ENCODE results near the gene CSNK1G2. TPM values are rescaled to one million over a fixed set of nuclear protein-coding genes. Genes with fewer than 3 reads are reported as not detected.

Gene CSNK1G2
- total RNA-seq, 1 experiment from 2014 or later, result 126 TPM

- ATAC-seq, result no peak
- CTCF ChIA-PET, result interaction anchor here (1.1 to 1.6 kb wide), 2 partner anchors 11 to 61 kb away, joined by 4 to 5 read pairs; no protein-coding TSS in a partner anchor
- H3K36me3 Mint-ChIP-seq, result peaks cover 26% of the 10 kb centered on the region
- TF ChIP-seq TEAD1 (CRISPR knock-in tag; IDR thresholded peaks at IDR 0.05) (no peak), NFATC4 (CRISPR knock-in tag; IDR thresholded peaks at IDR 0.05) (no peak), ZNF423 (CRISPR knock-in tag; IDR thresholded peaks at IDR 0.05) (no peak), FOXP1 (CRISPR knock-in tag; IDR thresholded peaks at IDR 0.05; ENCODE audit: borderline replicate concordance) (no peak), TEAD4 (CRISPR knock-in tag; IDR thresholded peaks at IDR 0.05) (no peak), SMAD3 (CRISPR knock-in tag; IDR thresholded peaks at IDR 0.05; ENCODE audit: borderline replicate concordance) (no peak), ERG (CRISPR knock-in tag; IDR thresholded peaks at IDR 0.05) (no peak), HMGA2 (CRISPR knock-in tag; IDR thresholded peaks at IDR 0.05) (no peak), ZNF671 (CRISPR knock-in tag; IDR thresholded peaks at IDR 0.05) (no peak)
- TF ChIP-seq, protein P1, sequence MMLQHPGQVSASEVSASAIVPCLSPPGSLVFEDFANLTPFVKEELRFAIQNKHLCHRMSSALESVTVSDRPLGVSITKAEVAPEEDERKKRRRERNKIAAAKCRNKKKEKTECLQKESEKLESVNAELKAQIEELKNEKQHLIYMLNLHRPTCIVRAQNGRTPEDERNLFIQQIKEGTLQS (CRISPR knock-in tag; conservative IDR thresholded peaks at IDR 0.05), result no peak
- TF ChIP-seq, protein P2, sequence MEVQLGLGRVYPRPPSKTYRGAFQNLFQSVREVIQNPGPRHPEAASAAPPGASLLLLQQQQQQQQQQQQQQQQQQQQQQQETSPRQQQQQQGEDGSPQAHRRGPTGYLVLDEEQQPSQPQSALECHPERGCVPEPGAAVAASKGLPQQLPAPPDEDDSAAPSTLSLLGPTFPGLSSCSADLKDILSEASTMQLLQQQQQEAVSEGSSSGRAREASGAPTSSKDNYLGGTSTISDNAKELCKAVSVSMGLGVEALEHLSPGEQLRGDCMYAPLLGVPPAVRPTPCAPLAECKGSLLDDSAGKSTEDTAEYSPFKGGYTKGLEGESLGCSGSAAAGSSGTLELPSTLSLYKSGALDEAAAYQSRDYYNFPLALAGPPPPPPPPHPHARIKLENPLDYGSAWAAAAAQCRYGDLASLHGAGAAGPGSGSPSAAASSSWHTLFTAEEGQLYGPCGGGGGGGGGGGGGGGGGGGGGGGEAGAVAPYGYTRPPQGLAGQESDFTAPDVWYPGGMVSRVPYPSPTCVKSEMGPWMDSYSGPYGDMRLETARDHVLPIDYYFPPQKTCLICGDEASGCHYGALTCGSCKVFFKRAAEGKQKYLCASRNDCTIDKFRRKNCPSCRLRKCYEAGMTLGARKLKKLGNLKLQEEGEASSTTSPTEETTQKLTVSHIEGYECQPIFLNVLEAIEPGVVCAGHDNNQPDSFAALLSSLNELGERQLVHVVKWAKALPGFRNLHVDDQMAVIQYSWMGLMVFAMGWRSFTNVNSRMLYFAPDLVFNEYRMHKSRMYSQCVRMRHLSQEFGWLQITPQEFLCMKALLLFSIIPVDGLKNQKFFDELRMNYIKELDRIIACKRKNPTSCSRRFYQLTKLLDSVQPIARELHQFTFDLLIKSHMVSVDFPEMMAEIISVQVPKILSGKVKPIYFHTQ (CRISPR knock-in tag; IDR thresholded peaks at IDR 0.05), result no peak
- POLR2A ChIA-PET, result interaction anchor here (0.5 kb wide), 1 partner anchor 155 kb away, joined by 3 read pairs; no protein-coding TSS in a partner anchor
- H3K4me1 Mint-ChIP-seq, result 0 out of 2 replicates have a peak, but pooled peaks cover 4% of the 10 kb centered on the region
- peaks cover 5% of the 10 kb centered on the region for H3K27me3 Mint-ChIP-seq (ENCODE audit: low read depth)
- no peak overlapping the region for H3K27ac Mint-ChIP-seq
- DNase-seq (ENCODE audit: low spot score), result no peak
- peaks cover 5% of the 10 kb centered on the region for H3K9me3 Mint-ChIP-seq
- H3K4me3 Mint-ChIP-seq, result no peak overlapping the region
Measured at GRCh38 chr19:1991018-1991913, 50.3 kb downstream of the CSNK1G2 start.

- Mint-ChIP-seq H3K4me1 (0 out of 2 replicates have a peak, but pooled peaks cover 4% of the 10 kb centered on the region), H3K36me3 (peaks cover 33% of the 10 kb centered on the region), H3K27me3 (ENCODE audit: low read depth) (peaks cover 9% of the 10 kb centered on the region), H3K4me3 (no peak overlapping the region), H3K9me3 (peaks cover 5% of the 10 kb centered on the region), H3K27ac (no peak overlapping the region)
- ChIA-PET CTCF (no interaction called here), POLR2A (interaction anchor here (0.5 kb wide), 1 partner anchor 27 kb away, joined by 4 read pairs; no protein-coding TSS in a partner anchor)
- ATAC-seq, result peak; percentile 77
- DNase-seq (ENCODE audit: low spot score), result peak; percentile 71
- no peak for TF ChIP-seq ESRRA (CRISPR knock-in tag; IDR thresholded peaks at IDR 0.05; ENCODE audit: borderline replicate concordance)
- TF ChIP-seq PRDM15 (CRISPR knock-in tag; IDR thresholded peaks at IDR 0.05), result no peak
- no peak for TF ChIP-seq TCF7 (CRISPR knock-in tag; IDR thresholded peaks at IDR 0.05; ENCODE audit: low read depth)
- TF ChIP-seq, protein P3, sequence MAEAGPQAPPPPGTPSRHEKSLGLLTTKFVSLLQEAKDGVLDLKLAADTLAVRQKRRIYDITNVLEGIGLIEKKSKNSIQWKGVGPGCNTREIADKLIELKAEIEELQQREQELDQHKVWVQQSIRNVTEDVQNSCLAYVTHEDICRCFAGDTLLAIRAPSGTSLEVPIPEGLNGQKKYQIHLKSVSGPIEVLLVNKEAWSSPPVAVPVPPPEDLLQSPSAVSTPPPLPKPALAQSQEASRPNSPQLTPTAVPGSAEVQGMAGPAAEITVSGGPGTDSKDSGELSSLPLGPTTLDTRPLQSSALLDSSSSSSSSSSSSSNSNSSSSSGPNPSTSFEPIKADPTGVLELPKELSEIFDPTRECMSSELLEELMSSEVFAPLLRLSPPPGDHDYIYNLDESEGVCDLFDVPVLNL (CRISPR knock-in tag; IDR thresholded peaks at IDR 0.05; ENCODE audit: borderline replicate concordance, low read depth), result no peak
- no peak for TF ChIP-seq ATF6 (CRISPR knock-in tag; IDR thresholded peaks at IDR 0.05)
- TF ChIP-seq CBFB (CRISPR knock-in tag; IDR thresholded peaks at IDR 0.05; ENCODE audit: low read depth), result no peak
- TF ChIP-seq, protein P4, sequence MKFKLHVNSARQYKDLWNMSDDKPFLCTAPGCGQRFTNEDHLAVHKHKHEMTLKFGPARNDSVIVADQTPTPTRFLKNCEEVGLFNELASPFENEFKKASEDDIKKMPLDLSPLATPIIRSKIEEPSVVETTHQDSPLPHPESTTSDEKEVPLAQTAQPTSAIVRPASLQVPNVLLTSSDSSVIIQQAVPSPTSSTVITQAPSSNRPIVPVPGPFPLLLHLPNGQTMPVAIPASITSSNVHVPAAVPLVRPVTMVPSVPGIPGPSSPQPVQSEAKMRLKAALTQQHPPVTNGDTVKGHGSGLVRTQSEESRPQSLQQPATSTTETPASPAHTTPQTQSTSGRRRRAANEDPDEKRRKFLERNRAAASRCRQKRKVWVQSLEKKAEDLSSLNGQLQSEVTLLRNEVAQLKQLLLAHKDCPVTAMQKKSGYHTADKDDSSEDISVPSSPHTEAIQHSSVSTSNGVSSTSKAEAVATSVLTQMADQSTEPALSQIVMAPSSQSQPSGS (CRISPR knock-in tag; IDR thresholded peaks at IDR 0.05; ENCODE audit: borderline replicate concordance, low read depth), result no peak
Measured at GRCh38 chr19:1992759-1993260, 51.8 kb downstream of the CSNK1G2 start.

Measured in WTC11 (cell line).